ENCODE measurements around the gene ARPP19. TPM values are rescaled to one million over a fixed set of nuclear protein-coding genes. Genes with fewer than 3 reads are reported as not detected.

The ARPP19 gene
- total RNA-seq, 1 experiment from 2014 or later, result 163 TPM

DNA sequence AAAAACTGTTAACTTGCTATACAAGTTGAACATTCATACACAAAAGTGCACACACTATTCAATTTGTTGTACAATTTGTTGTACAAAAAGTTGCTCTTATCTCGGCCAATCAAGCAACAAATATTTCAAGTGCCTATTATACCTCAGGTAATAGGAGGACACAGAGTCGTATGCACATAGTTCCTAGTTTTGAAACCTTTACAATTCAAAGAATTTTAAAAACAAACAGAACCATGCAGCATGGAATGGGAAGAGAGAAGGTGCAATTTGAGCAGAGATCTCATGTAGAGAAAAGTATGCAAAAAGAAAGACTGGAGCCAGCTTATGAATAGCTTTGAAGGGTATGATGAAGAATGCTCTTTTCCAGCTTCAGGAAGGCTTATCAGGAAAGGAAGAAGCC lies 46.5 kb upstream of the ARPP19 start (continued):
- TF ChIP-seq, protein P1, sequence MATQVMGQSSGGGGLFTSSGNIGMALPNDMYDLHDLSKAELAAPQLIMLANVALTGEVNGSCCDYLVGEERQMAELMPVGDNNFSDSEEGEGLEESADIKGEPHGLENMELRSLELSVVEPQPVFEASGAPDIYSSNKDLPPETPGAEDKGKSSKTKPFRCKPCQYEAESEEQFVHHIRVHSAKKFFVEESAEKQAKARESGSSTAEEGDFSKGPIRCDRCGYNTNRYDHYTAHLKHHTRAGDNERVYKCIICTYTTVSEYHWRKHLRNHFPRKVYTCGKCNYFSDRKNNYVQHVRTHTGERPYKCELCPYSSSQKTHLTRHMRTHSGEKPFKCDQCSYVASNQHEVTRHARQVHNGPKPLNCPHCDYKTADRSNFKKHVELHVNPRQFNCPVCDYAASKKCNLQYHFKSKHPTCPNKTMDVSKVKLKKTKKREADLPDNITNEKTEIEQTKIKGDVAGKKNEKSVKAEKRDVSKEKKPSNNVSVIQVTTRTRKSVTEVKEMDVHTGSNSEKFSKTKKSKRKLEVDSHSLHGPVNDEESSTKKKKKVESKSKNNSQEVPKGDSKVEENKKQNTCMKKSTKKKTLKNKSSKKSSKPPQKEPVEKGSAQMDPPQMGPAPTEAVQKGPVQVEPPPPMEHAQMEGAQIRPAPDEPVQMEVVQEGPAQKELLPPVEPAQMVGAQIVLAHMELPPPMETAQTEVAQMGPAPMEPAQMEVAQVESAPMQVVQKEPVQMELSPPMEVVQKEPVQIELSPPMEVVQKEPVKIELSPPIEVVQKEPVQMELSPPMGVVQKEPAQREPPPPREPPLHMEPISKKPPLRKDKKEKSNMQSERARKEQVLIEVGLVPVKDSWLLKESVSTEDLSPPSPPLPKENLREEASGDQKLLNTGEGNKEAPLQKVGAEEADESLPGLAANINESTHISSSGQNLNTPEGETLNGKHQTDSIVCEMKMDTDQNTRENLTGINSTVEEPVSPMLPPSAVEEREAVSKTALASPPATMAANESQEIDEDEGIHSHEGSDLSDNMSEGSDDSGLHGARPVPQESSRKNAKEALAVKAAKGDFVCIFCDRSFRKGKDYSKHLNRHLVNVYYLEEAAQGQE (IDR thresholded peaks at IDR 0.05; ENCODE audit: low read depth), result no peak
- TF ChIP-seq EGR1 (IDR thresholded peaks at IDR 0.05; ENCODE audit: low read depth) (no peak), YY1 (IDR thresholded peaks at IDR 0.05; ENCODE audit: extremely low read depth, insufficient replicate concordance, low read depth, low read length) (no peak)

DNA sequence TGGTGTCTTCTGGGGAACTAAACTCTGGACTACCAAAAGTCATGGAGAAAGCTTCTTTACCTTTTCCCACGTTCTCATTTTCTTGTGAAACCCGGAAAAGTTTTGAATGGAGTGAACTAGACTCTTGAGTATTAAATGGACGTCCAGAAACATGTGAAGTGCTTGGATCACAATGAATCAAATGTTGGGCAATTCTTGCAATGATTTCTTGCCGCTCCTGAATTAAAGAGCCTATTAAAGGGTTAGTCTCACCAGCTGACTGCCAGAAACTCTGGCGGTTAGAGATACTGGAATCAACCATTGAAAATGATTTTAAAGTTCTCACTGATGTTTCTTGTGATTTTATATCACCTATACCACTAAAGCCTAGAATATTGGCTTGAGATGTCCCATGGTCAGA lies 40.8 kb upstream of the ARPP19 start:
- Histone ChIP-seq H2AFZ (ENCODE audit: low read depth, low read length, poor library complexity, severe bottlenecking) (no peak overlapping the region), H3K4me2 (ENCODE audit: low read length) (no peak overlapping the region), H3K27me3 (ENCODE audit: insufficient read depth, low read length) (no peaks in the 10 kb centered on the region), H3K79me2 (ENCODE audit: insufficient read depth, low read length) (no peaks in the 10 kb centered on the region), H4K20me1 (ENCODE audit: insufficient read depth) (no peaks in the 10 kb centered on the region), H3K9me3 (ENCODE audit: control insufficient read depth in 1 of 2, insufficient read depth in 1 of 2, low read depth in 1 of 2, low read length in 2 of 2) (no peaks in the 10 kb centered on the region), H3K4me1 (ENCODE audit: control insufficient read depth in 1 of 2, insufficient read depth in 2 of 2, low read length in 2 of 2) (no peaks in the 10 kb centered on the region), H3K9me2 (ENCODE audit: insufficient read depth) (no peaks in the 10 kb centered on the region), H3K9ac (ENCODE audit: low read length) (no peak overlapping the region), H3K27ac (ENCODE audit: low read depth, low read length) (no peak overlapping the region), H3K36me3 (ENCODE audit: control insufficient read depth in 1 of 2, insufficient read depth in 2 of 2, low read length in 2 of 2) (no peaks in the 10 kb centered on the region), H3K4me3 (replicated peaks in 1 of 2; ENCODE audit: low read depth in 1 of 2, low read length in 2 of 2) (no peak overlapping the region)
- DNase-seq (ENCODE audit: low read depth, low spot score), result no peak
- intact Hi-C loops (cut with micrococcal nuclease), result no loop called here
- TF ChIP-seq POLR2AphosphoS5 (IDR thresholded peaks at IDR 0.05; ENCODE audit: low read depth, low read length) (no peak), YY1 (IDR thresholded peaks at IDR 0.05; ENCODE audit: extremely low read depth, insufficient replicate concordance, low read depth, low read length) (no peak)
- ChIA-PET CTCF (no interaction called here), POLR2A (no interaction called here), RAD21 (ENCODE audit: low non-redundant PET in 1 of 2, low total read pairs in 2 of 2, uncharacterized antibody in 2 of 2, unreplicated experiment in 2 of 2) (no interaction called here)
- BruUV-seq (replicated peaks), result TSS peak; percentile 30
- ATAC-seq, result no peak

All from HCT116 (cell line).